Measurements from ENCODE around the gene NFATC3.

NFATC3 gene

DNA sequence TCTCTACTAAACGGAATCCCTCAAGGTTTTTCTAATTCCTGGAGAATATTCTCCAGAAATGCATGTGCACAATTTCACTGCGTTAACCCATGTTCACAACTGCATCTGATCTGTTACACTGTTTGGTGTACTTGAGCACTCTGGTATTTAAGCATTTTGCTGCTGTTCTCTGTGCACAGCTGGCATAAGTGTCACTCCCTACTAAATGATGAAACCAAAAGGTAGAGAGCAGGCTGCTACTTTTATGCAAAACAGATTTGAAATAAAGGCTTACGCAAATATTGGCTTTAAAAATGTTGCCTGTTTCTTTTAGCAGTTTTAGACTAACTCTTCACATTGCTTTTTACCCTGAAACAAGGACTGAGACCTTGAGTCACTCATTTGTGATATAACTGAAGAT, 109.1 kb downstream of the NFATC3 start:
- no peak for DNase-seq

DNA sequence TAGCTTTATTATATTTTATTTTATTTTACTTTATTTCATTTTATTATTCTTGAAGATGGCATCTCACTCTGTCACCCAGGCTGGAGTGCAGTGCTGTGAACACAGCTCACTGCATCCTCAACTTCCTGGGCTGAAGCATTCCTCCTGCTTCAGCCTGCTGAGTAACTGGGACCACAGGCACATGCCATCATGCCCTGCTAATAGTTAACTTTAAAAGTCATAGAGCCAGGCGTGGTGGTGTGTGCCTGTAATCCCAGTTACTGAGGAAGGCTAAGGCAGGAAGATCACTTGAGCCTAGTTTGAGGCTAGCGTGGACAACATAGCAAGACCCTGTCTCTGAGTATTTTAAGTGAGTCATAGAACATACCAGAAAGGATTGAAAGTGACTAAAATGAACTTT, 112.1 kb downstream of the NFATC3 start:
- no peak for DNase-seq

DNA sequence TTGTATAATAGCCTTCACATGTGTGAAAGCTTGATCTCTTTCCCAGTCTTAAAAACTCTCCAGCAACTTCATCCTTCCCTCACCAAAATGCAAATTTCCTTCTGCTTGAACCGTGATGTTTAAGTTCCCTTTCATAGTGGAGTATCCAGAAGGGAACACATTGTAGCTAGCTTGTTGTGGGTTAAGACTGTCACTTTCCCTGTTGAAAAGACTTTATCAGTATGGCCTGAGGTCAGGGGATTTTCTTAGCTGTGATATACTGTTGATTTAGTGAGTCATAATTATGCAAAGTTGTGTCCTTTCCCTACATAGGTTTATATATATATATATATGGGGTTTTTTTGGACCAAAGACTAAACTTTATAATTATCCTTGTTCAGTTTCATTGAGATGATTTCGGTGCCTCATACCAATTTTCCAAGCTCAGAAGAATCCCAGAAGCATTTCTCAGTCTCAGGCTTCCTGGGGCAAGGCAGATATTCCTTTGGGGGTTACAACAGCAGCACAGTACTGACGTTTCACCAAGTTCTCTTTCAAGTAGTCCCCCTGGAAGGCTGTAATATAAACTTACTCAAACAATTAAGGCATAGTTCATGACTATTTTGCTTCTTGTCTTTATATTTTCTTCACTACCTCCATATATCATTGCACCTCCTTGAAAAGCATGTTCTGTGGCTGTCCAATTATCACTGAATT, 115.1 kb downstream of the NFATC3 start:
- DNase-seq, result no peak

DNA sequence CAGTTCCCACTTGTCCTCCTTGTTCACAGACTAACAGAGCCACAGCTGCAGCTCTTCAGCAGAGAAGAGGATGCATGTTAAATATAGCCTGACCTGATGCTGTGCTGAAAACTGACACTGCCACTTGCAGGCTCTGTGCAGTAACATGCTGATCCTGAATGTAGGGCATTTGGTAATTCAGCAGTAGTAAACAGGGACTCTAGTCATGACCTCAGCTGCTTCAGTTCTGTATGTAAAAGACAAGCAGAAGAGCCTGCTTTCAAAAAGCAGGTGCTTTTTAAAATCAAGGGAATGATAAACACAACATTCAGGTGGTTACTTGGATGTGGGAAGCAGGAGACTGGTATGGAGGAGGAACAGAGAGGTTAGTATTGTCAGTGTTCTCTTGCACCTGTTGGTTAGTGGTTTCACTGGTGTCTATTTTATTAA, 116.9 kb downstream of the NFATC3 start:
- DNase-seq, result no peak

DNA sequence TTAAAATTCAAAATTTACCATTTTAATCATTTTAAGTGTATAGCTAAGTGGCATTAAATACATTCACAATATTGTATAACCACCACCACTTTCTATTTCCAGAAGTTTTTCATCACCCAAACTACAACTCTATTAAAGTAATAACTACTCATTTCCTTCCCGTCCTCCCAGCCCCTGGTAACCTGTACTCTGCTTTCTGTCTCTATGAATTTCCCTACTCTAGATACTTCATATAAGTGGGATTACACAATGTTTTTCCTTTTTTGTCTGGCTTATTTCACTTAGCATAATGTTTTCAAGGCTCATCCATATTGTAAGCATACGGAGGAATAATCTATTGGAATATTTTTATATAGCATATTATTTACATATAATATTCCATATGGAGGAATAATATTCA, 121.1 kb downstream of the NFATC3 start:
- DNase-seq, result no peak

DNA sequence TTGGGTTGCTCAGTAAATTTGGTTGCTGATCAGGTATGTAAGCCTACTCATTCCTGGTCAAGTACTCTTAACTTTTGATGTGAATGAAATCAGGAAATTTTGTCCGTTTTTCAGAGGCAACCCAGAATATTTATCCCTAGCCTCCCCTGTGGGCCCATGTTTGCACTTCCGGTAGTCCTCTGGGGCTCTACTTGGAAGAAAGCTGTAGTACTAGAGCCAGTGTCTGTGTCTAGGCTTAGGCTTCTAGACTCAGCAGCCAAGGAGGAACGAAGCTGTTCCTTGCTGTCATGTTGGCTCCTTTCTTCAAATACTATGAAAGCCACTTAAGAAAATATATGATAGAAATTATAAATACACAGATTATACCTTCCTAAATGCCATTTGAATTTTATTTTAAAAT, 129.6 kb downstream of the NFATC3 start:
- no peak for DNase-seq

DNA sequence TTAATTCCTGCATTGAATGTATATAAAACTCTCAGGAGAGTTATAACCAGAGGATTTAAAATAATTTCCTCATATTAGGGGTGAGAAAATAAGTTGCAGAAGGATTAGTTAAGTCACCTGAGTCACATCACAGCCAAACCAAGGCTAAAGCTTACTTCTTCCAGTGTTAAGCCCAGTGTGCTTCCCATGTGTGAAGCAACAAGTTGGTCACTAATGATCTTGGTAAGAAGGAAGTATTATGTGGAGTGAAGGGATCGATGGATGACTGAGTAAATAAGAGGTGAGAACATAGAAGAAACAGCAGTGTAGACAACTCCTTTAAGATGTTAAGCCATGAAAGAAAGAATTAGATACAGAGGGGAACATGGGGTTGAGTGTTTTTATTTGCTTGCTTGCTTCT, 130.1 kb downstream of the NFATC3 start:
- DNase-seq, result no peak

DNA sequence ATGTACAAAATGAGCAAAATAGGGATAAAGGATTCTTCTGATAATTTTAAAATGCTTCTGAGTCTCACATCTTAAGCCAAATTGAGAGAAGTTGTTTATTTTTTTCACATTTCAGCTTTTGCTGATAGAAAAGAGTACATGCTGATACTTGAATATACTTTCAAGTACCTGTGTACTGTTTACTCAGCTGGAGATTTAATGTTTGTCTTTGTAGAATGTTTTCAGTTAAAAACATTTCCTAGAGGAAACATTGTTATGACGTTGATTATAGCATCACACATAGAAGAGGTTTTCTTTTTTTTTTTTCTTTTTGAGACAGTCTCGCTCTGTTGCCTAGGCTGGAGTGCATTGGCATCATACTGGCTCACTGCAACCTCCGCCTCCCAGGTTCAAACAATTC, 131.1 kb downstream of the NFATC3 start:
- no peak for DNase-seq

DNA sequence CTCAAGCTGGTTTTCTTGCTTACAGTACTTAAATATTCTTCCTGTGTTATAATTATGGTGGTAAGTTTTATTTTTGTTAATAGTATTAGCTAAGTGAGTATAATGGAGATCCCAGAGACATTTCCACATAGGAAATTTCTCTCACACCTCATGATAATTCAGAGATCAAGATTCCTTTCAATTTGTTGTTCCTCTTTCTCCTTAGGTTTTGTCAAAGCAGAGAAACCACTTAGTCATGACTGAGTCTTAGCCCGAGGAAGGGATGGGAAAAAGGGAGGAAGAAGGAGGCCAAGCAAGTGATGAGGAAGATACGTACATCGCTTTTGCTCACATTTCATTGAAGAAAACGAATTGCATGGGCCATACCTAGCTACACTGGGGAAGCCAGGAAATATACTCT, 132.3 kb downstream of the NFATC3 start:
- no peak for DNase-seq

DNA sequence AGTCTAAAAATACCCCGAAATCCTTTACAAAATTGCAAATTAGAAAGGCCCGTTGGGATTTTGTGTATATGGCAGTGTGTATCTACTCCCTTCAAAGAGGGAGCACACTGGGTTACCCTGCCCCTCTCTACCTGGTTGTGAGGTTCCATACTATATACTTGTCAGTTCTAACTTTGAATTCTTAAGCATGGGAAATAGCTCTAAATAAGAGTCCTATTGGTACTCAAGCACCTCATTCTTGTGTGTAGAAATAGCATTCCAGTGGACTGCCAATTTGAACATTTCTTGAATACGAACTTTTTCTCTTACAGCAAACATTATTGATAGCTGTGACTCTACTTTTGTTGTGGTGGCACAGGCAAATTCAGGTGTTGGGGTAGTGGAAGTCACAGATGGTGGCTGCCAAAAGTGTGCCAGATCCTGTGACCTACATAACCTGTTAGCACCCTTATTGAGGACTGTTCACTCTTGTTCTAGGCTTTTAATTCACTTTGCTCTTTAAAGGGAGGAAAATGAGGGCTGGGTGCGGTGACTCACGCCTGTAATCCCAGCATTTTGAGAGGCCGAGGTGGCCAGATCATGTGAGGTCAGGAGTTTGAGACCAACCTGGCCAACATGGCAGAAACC, 134.7 kb downstream of the NFATC3 start:
- peak; percentile 22 for DNase-seq

DNA sequence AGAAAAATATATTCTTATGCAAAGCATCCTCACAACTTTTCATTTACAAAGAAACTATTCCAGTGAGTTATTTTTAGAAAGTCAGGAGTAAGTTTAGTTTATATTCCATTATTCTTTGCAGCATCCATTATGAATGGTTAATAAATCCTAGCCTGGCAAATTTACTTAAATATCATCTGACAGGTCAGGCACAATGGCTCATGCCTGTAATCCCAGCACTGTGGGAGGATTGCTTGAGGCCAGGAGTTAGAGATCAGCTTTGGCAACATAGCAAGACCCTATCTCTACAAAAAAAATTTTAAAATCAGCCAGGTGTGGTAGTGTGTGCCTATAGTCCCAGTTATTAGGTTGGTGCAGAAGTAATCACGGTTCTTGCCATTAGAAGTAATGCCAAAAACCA, 137.9 kb downstream of the NFATC3 start:
- DNase-seq, result no peak

DNA sequence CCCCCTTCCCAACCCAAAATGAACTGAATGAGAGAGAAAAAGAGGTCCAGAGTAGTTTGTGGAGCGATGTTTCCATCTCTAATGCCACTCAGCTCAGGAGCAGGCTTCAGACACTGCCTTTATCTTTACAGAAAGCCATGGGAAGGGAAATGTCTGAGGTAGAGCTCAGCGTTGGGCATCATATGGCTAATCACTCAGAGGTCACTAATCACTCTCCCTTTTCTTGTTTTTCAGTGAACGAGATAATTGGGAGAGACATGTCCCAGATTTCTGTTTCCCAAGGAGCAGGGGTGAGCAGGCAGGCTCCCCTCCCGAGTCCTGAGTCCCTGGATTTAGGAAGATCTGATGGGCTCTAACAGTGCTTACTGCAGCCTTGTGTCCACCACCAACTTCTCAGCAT, 140.9 kb downstream of the NFATC3 start:
- DNase-seq, result no peak

DNA sequence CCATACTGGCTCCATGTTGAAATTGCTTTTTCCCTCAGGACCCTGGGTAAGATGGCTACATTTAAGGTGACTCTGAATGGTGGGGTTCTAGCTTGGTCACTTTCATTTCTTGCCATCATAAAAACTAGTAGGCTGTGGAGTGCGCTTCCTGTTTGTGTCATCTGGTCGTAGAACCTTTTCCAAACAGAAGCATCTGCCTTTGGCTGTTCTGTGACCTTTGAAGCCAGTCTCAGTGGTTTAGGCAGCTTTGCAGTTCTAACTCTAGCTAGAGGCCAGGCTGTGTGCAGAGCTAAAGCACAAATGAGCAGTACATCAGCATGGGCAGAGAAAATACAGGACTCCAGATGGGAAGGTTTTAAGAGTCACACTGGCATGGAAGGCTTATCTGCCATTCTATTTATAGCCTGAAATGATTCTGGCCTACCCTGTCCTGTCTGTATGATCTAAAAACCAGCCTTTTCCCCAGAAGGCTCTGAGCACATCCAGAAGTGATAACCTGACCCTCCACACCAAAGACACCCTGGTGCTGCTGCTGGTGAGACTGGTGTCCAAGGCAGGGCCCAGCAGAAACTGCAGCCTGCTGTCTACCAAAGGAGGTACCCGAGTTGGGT, 142.1 kb downstream of the NFATC3 start:
- peak; percentile 59 for DNase-seq

DNA sequence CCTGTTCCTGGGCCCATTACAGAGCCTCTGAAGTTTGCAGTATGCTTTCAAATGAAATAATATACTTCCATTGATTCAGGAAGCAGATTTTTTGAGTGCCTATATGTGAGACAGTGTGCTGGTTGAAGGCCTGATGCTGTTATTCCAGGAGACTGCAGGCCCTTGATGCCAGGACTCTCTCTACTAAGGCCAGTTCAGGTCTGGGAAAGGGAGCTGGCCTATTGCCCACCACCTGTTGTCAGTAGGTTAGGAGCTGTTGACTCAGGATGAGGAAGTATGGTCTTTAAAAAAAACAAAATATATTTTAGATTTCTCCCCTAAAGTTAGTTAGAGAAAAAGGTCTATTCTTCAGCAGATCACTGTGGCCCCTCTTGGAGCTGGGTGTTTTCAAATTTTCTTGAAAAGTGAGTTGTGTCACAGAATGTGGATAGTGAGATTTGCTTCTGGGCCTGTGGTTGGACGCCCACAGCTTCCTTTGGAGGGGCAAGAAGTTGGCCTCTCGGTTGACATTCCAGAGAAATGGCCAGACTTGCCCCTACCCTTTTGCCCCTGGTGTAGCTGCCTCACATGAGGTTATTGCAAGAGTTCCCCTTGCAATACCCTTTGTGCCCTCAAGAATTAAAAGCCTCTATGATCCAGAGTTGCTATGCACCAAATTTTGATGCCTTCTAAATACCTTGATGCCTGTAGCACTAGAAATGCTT, 142.8 kb downstream of the NFATC3 start:
- DNase-seq, result peak; percentile 57

DNA sequence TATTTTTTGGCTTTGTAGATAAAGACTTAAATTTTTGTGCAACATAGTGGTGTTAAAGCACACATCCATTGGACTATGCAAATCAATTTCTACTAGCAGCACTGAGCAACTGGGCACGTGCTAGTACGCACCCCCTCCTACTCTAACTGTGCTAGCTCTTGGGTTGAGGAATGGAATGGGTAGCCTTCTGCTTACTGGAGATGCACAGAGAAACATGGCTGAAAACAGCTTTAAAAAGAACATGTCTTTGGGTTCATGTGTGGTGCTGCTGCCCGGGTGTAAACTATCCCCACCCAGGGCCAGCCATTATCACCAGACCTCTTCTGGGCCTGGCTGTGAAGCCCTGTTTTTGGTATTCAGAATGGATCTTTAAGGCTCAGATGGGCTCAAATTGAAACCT, 143.5 kb downstream of the NFATC3 start:
- DNase-seq, result peak; percentile 41

DNA sequence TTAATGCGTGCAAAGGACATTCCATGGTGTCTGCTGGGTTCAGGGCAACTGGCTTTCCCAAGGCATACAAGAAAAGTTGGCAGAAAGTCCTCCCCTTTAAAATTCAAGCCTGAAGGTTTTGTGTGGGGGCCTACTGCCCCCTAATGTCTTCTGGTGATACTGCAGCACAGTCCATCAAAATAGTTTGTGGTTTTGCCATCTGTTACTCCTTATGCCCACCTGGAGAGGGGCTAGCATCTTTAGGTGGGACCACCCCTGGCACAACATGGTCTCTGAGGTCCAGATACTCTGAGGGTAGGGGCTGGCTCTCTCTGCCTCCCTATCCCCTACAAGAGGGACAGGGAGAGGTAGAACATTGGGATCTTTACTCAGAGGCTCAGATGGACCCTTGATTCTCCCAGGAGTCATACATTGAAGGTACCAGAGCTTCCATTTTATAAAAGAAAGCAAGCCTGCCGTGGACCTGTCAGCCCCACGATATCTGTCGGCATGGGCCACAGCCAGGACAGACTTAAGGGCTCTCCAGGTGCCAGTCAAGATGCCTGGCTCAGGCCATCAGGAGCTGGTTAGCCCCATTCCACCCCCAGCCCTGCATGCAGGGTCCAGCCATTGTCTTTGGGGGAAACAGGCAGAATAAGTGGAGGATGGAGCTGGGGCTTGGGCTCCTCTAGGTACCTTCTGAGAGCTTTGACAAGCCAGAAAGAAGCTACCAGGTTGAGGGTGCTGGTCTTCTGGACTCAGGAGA, 144.4 kb downstream of the NFATC3 start:
- peak; percentile 81 for DNase-seq

DNA sequence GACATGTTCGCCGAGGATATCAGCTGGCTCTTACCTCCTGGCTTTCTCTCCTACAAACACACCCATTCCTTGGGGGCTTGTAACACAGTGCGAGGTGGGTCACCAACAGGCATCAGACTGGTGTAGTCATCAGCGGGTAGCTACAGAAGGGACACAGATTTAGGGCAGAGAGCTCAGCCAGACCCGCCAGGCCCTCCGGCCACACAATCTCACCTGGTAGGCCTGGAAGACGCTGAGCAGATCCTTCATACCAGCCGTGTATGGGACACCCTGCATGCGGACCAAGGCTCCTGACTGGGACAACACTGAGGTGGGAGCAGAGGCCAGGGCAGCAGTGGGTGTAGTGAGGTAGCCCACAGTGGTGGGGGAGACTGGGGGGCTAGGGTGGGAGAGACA, 145.0 kb downstream of the NFATC3 start:
- DNase-seq, result peak; percentile 55

DNA sequence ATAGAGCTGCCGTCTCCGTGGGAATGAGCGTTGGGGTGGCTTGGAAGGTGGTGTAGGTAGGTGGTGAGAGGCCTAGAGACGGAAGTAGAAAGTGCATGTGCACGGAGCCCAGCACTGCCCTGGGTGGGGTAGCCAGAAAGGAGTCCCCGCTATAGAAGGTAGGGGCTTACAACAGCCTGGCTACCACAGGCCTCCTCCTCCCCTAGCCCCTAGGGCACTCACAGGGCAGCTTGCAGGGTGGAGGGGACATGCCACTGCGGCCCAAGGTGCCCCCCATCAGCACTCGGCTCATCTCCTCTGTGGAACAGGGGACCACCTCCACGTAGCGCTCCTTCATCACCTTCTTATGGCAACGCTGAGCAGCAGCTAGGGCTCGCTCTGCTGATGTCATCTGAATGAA, 145.8 kb downstream of the NFATC3 start:
- DNase-seq, result peak; percentile 58

DNA sequence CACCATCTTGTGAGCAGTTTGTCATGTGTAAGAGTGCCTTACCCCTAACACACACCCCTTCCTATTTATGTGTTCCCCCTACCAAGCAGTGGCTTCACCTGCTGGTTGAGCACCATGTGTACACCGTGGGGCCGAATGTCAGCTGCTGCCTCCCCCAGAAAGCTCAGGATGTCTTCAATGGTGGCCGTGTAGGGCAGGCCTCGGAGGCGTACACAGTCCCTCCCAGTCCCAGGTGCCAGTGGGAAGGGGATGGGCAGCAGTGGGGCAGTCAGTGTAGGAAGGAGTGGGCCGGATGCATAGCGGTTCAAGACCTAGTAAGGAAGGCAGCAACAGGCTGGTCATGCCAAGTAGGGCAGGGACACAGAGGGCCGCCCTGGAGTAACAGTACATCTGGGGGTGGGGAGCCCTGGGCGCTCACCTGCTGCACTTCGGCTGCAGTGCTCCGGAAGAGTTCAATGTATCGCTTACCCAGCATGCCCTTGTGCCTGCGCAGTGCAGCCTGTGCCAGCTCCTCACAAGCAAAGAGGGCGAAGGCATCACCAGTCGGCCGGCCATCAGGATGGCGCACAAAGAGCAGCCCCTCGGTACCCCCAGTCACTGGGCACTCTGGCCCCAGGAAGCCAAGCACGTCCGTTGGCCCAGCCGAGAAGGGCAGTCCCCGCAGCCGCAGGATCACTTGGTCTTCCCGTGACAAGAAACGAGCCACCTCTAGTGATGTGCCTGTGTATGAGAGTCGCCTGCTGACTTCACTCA, 146.4 kb downstream of the NFATC3 start:
- DNase-seq, result peak; percentile 53

DNA sequence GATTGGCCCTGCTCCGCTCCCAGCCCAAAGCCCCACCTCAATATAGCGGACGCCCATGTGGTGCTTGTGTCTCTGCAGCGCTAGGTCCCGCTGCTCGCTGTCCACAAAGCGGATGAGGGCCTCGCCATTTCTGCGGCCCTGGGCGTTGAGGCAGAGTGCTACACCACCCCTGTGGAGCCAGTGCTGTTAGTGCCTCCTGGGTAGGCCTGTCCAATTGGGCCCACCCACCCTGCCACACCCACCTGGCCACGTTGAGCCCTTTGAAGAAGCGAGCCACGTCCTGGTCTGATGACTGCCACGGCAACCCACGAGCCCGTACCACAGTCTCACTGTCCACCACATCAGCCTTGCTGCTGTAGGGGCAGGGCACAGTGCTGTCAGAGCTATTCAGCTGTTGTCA, 147.2 kb downstream of the NFATC3 start:
- peak; percentile 63 for DNase-seq

DNA sequence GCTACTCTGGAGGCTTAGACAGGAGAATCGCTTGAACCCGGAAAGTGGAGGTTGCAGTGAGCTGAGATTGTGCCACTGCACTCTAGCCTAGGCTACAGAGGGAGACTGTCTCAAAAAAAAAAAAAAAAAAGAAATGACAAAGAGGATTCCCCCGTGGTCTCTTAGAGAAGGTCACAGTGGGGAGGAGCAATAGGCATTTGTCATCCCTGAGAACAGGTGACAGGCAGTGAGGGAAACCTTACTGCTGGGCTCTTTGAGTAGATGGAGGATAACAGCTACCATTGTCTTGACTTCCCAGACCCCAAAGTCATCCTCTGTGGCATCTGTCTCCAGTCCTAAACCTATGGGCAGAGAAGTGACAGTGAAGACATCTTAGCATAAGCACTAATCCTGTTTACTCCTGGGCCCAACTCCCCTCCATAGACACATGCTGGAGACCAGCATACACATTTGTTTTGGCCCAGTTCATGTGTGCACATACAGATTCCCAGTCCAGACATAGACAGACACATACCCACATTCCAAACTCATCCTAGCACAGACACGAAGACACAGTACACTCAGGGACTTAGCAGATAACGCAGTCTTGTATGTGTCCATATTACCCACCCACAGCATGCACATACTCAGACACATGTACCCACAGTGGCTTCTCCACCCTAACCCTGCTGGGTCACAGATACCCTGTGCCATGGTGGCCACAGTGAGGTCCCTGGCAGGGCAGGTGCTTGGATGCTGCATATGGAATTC, 148.1 kb downstream of the NFATC3 start:
- peak; percentile 61 for DNase-seq

DNA sequence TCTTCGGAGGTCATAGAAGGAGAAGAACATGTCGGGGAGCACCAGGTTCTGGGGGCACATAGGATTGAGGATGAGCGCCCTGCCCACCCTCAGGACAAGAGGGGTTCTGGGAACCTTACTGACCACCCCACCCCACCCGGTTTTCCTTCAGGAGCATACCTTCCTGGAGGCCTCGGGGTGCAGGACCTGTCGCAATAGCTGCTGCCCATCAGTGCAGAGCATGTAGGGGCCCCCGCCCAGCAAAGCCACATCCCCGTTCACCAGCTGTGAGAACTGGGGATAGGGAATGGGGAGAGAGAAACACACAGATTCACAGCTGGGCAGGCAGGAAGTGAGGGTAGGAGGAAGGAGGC, 148.6 kb downstream of the NFATC3 start:
- DNase-seq, result peak; percentile 62

Measured in activated effector memory CD4-positive, alpha-beta T cell treated with anti-CD3 and anti-CD28 coated beads, Interleukin-2, amount 50 U/mL, for 16 hours (primary cell).